ENCODE measurements around the gene CIBAR2.

Gene CIBAR2

DNA sequence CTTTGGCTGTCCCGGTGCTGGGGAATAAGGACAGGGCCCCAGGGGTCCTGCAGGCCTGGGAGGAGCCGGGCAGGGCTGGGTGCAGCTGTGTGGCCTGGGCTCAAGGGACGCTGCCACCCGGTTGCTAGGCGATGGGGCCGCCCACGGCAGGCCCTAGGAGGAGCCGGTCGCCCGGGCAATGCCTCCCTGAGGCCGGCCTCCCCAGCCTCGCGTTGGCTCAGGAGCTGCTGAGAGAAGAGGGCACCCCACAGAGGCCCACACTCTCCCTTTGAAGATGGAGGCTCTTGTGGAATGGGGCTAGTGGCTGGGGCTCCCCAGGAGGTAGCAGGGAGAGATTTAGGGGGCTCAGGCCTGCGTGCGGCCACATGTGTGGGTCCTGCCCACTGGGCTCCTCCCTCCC is at the start of gene CIBAR2:
TSS of gene CIBAR2 (minus strand) at position 109 of the 400 bp plus-strand sequence. CDS start 120 bp downstream, outside the sequence.
- no peak within 1 kb of the TSS for H3K4me2 ChIP-seq (ENCODE audit: low read length)
- H3K9me3 ChIP-seq (ENCODE audit: insufficient read depth, low read length), result no peaks in the 10 kb centered on the region
- H3K79me2 ChIP-seq (ENCODE audit: low read length), result no peaks in the 10 kb centered on the region
- H3K4me1 ChIP-seq (ENCODE audit: low read length), result peaks cover 6% of the 10 kb centered on the region
- H3K36me3 ChIP-seq (replicated peaks; ENCODE audit: low read depth, low read length), result no peaks in the 10 kb centered on the region
- H3K27me3 ChIP-seq (ENCODE audit: low read depth, low read length), result no peaks in the 10 kb centered on the region
- no peak within 1 kb of the TSS for H2AFZ ChIP-seq (ENCODE audit: low read depth, low read length)
- H3K27ac ChIP-seq (ENCODE audit: low read length), result no peak within 1 kb of the TSS
- TF ChIP-seq, protein P1, sequence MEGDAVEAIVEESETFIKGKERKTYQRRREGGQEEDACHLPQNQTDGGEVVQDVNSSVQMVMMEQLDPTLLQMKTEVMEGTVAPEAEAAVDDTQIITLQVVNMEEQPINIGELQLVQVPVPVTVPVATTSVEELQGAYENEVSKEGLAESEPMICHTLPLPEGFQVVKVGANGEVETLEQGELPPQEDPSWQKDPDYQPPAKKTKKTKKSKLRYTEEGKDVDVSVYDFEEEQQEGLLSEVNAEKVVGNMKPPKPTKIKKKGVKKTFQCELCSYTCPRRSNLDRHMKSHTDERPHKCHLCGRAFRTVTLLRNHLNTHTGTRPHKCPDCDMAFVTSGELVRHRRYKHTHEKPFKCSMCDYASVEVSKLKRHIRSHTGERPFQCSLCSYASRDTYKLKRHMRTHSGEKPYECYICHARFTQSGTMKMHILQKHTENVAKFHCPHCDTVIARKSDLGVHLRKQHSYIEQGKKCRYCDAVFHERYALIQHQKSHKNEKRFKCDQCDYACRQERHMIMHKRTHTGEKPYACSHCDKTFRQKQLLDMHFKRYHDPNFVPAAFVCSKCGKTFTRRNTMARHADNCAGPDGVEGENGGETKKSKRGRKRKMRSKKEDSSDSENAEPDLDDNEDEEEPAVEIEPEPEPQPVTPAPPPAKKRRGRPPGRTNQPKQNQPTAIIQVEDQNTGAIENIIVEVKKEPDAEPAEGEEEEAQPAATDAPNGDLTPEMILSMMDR (IDR thresholded peaks at IDR 0.05; ENCODE audit: low read depth, low read length), result no peak
- TF ChIP-seq EZH2phosphoT487 (IDR thresholded peaks at IDR 0.05; ENCODE audit: low read depth), result no peak
- no peak within 1 kb of the TSS for H3K9ac ChIP-seq (ENCODE audit: low read length)
- no peak within 1 kb of the TSS for H3K4me3 ChIP-seq (ENCODE audit: low read length)
- no peaks in the 10 kb centered on the region for H4K20me1 ChIP-seq (ENCODE audit: insufficient read depth, low read length)

DNA sequence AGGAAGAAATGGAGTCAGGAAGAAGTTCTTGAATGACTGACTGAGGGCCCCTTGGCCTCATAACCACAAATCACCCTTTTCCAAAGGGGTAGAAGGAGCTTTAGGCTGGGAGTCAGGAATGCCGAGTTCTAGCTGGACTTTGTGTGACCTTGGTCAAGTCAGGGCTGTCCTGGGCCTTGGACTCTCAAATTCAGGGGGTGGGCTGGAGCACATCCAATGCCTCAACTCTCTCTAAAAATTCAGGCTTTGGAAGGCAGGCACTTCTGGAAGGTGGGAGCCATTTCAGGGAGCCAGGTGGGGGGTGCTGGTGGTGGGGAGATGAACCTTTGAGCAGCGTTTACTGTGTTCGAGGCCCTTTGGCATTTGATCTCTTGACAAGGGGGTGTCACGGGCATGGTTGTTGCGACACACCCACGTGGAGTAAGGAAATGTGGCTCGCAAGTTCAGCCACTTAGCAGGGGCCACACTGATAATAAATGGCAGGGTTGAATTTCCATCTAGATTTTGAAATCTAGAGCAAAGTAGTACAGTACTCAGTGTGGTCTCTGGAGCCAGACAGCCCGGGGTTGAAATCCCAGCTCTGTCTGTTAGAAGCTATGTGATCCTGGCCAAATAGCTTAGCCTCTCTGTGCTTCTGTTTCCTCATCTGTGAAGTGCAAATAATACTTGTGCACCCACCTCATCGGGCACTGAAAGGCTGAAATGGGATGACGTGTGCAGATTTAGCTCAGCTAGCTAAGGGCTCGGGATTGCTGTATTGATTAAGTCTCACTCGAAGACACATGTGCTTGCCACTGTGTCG is 47.1 kb upstream of the CIBAR2 start:
- no peak overlapping the region for H3K9ac ChIP-seq (ENCODE audit: low read length)
- H3K27ac ChIP-seq (ENCODE audit: low read length), result no peak overlapping the region
- TF ChIP-seq, protein P1 (IDR thresholded peaks at IDR 0.05; ENCODE audit: low read depth, low read length), result no peak
- no peak for TF ChIP-seq EZH2phosphoT487 (IDR thresholded peaks at IDR 0.05; ENCODE audit: low read depth)
- no peaks in the 10 kb centered on the region for H3K9me3 ChIP-seq (ENCODE audit: insufficient read depth, low read length)
- H3K27me3 ChIP-seq (ENCODE audit: low read depth, low read length), result peaks cover 5% of the 10 kb centered on the region; the same call in 1 of the 2 replicates
- H3K4me1 ChIP-seq (ENCODE audit: low read length), result 0 out of 2 replicates have a peak, but pooled peaks cover 3% of the 10 kb centered on the region
- H3K4me3 ChIP-seq (ENCODE audit: low read length), result no peak overlapping the region
- H3K4me2 ChIP-seq (ENCODE audit: low read length), result no peak overlapping the region
- no peak overlapping the region for H2AFZ ChIP-seq (ENCODE audit: low read depth, low read length)
- H4K20me1 ChIP-seq (ENCODE audit: insufficient read depth, low read length), result no peaks in the 10 kb centered on the region
- no peaks in the 10 kb centered on the region for H3K79me2 ChIP-seq (ENCODE audit: low read length)
- H3K36me3 ChIP-seq (replicated peaks; ENCODE audit: low read depth, low read length), result no peaks in the 10 kb centered on the region

DNA sequence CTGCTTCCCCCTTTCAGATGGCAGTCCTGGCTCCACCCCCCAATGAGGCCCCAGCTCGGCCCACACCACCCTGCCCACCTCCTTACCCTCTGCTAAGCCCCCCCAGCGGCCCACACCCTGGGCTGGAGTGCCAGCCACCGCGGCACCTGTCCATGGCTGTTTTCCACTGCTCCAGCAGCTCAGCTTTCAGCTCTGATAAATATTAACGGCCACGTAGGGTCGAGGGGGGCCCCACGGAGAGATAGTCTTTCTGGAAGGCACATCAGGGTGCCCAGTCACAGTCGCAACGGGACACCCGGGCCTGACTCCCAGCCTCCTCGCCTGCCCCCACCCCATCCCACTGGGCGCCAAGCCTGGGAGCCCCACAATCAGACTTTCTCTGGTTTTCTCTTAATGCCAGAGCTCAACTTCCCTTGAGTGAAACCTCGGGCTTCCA is 46.5 kb upstream of the CIBAR2 start:
- Histone ChIP-seq H3K27me3 (ENCODE audit: low read depth, low read length) (peaks cover 3% of the 10 kb centered on the region; the same call in 1 of the 2 replicates), H3K79me2 (ENCODE audit: low read length) (no peaks in the 10 kb centered on the region), H3K4me1 (ENCODE audit: low read length) (0 out of 2 replicates have a peak, but pooled peaks cover 3% of the 10 kb centered on the region), H3K4me2 (ENCODE audit: low read length) (peak overlapping the region; percentile 30), H3K9me3 (ENCODE audit: insufficient read depth, low read length) (no peaks in the 10 kb centered on the region), H3K36me3 (replicated peaks; ENCODE audit: low read depth, low read length) (no peaks in the 10 kb centered on the region), H4K20me1 (ENCODE audit: insufficient read depth, low read length) (no peaks in the 10 kb centered on the region), H3K9ac (ENCODE audit: low read length) (no peak overlapping the region), H3K27ac (ENCODE audit: low read length) (no peak overlapping the region), H2AFZ (ENCODE audit: low read depth, low read length) (no peak overlapping the region), H3K4me3 (ENCODE audit: low read length) (no peak overlapping the region)
- TF ChIP-seq, protein P1 (IDR thresholded peaks at IDR 0.05; ENCODE audit: low read depth, low read length), result no peak
- no peak for TF ChIP-seq EZH2phosphoT487 (IDR thresholded peaks at IDR 0.05; ENCODE audit: low read depth)

All from OCI-LY3 (cell line).